GM12878 (cell line): ENCODE data around the gene GAGE12D. TPM values are rescaled to one million over a fixed set of nuclear protein-coding genes. Genes with fewer than 3 reads are reported as not detected.
"Not testable (repeated sequence)": the region's sequence is repeated elsewhere in the genome, so short reads cannot be mapped to it uniquely, and the experiment has no call there.

Experiments used
- ATAC-seq: fragments of 200-7000 bp; cut with Tn5 transposase; 3 replicates; pipeline ENCODE4 v1.9.1; 2020; ENCODE audit warnings: mild to moderate bottlenecking, moderate library complexity
- BruUV-seq: library from RNA; stranded (reverse); fragments of 400-500 nt; replicated peaks from 2 replicates; lab custom pipeline; 2021; lab: Mats Ljungman, UMichigan
- CTCF ChIA-PET: fragments of 300-600 bp; sonication (Branson Sonifier 250); formaldehyde crosslinking; extraction: SDS; loops from one replicate; lab custom pipeline; 2021; ENCODE audit warnings: inconsistent platforms; lab: Yijun Ruan, JAX
- POLR2A ChIA-PET: fragments of 350-600 bp; formaldehyde crosslinking; extraction: SDS; loops from one replicate; lab custom pipeline; 2021; ENCODE audit warnings: inconsistent platforms; lab: Charles Lee
- RAD21 ChIA-PET: fragments of 300-600 bp; sonication (Branson Sonifier 250); formaldehyde crosslinking; loops from one replicate; lab custom pipeline; 2023; ENCODE audit warnings: antibody characterized with exemption; ENCODE audit not compliant: unreplicated experiment; lab: Charles Lee
- SMC1A ChIA-PET: fragments of 300-600 bp; sonication (Branson Sonifier 250); formaldehyde crosslinking; loops from one replicate; lab custom pipeline; 2023; ENCODE audit not compliant: unreplicated experiment, uncharacterized antibody; lab: Charles Lee
- DNase-seq: peaks from one replicate; pipeline ENCODE4 v3.0.0-alpha.2; 2011; ENCODE audit warnings: low read depth, low spot score
- FAIRE-seq: peaks from 3 replicates; lab custom pipeline; 2011; peaks lifted over from hg19 to GRCh38; lab: Jason Lieb, UNC
- H2AFZ ChIP-seq: 2 replicates; pipeline ENCODE4 v1.6.0; 2011; ENCODE audit warnings: low read depth, low read length, control low read depth; ENCODE audit not compliant: control insufficient read depth
- H3K27ac ChIP-seq: 2 replicates; pipeline ENCODE4 v1.5.1; 2011; ENCODE audit warnings: control low read depth; ENCODE audit not compliant: control insufficient read depth, insufficient read depth
- H3K27me3 ChIP-seq, 2 experiments: replicated peaks in 1 of 2; 2 replicates each; pipeline versions ENCODE4 v1.6.0 to v1.6.1; 2011; ENCODE audit warnings: low read length in 1 of 2; ENCODE audit not compliant: control insufficient read depth in 2 of 2, insufficient read depth in 2 of 2
- H3K36me3 ChIP-seq, 2 experiments: 2 replicates each; pipeline ENCODE4 v1.5.1; 2011; ENCODE audit warnings: low read length in 1 of 2; ENCODE audit not compliant: control insufficient read depth in 2 of 2, insufficient read depth in 2 of 2
- H3K4me1 ChIP-seq: 2 replicates; pipeline ENCODE4 v1.6.1; 2011; ENCODE audit warnings: mild to moderate bottlenecking, low read length, moderate library complexity, mixed read lengths; ENCODE audit not compliant: control insufficient read depth, insufficient read depth
- H3K4me2 ChIP-seq: 2 replicates; pipeline ENCODE4 v1.6.0; 2011; ENCODE audit warnings: control low read depth; ENCODE audit not compliant: control insufficient read depth, insufficient read depth
- H3K4me3 ChIP-seq: fragments of 200-600 bp; sonication (generic); 2 replicates; pipeline ENCODE4 v1.5.1; 2016
- H3K79me2 ChIP-seq: 2 replicates; pipeline ENCODE4 v1.6.0; 2011; ENCODE audit warnings: low read length; ENCODE audit not compliant: control insufficient read depth, insufficient read depth
- H3K9ac ChIP-seq: 2 replicates; pipeline ENCODE4 v1.8.0; 2011; ENCODE audit warnings: low read length, control low read depth, mixed read lengths; ENCODE audit not compliant: control insufficient read depth, insufficient read depth
- H3K9me3 ChIP-seq: replicated peaks from 3 replicates; pipeline ENCODE4 v1.5.1; 2011; ENCODE audit warnings: mild to moderate bottlenecking, low read length; ENCODE audit not compliant: control insufficient read depth, insufficient read depth
- H4K20me1 ChIP-seq: 2 replicates; pipeline ENCODE4 v1.6.0; 2011; ENCODE audit not compliant: control insufficient read depth, insufficient read depth
- WGBS: methylation state at CpG from one replicate; pipeline ENCODE4 v1.1.6; 2016; ENCODE audit warnings: low lambda C conversion rate; ENCODE audit not compliant: insufficient replicate concordance, insufficient coverage; ENCODE audit errors: missing lambda C conversion rate; 5-methylcytosine and 5-hydroxymethylcytosine counted together
- in situ Hi-C: fragments of 300-500 bp; cut with MboI; formaldehyde crosslinking; loops from 9 replicates; pipeline ENCODE4 v1.14.3; 2018; ENCODE audit warnings: mixed read lengths
- intact Hi-C: fragments of 100-400 bp; cut with micrococcal nuclease; formaldehyde crosslinking; loops from one replicate; pipeline ENCODE4 v1.14.2; 2022; ENCODE audit not compliant: unreplicated experiment
- polyA plus RNA-seq, 11 experiments: library from polyadenylated mRNA; depleted of rRNA in 4 of 11; unstranded in 6 of 11; stranded (reverse) in 5 of 11; fragments of >200 nt; fragmentation: Nextera tagmentation in 4 of 11; fragmentation: Illumina TruSeq in 1 of 11; extraction: Ambion mirVana in 4 of 11; extraction: Trizol in 1 of 11; gene quantifications; 1 replicate in 1 of 11; 2 replicates in 10 of 11; pipeline versions ENCODE4 v1.2.1 to v1.2.3, GENCODE V29; 2011 to 2016; ENCODE audit warnings: inconsistent platforms in 2 of 11, missing spikeins in 2 of 11, low read depth in 1 of 11
- total RNA-seq, 4 experiments: library from RNA; depleted of rRNA in 3 of 4; stranded (reverse); fragments of >200 nt in 3 of 4; fragmentation: Illumina TruSeq in 1 of 4; extraction: Trizol in 1 of 4; gene quantifications; 2 replicates each; pipeline versions ENCODE4 v1.2.1 to v1.2.3, GENCODE V29; 2013 to 2021

Gene GAGE12D
- total and polyA plus RNA-seq, 10 of the 15 experiments (the other 5 are each of a cell fraction or from before 2014, with no cell fraction given): not detected

DNA sequence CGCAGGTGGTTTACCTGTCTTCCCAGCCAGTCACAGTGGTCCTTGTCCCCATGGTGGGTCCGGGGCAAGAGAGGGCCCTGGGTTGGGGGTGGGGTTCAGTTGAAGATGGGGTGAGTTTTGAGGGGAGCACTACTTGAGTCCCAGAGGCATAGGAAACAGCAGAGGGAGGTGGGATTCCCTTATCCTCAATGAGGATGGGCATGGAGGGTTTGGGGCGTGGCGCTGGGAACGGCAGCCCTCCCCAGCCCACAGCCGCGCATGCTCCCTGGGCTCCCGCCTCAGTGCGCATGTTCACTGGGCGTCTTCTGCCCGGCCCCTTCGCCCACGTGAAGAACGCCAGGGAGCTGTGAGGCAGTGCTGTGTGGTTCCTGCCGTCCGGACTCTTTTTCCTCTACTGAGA lies 38.1 kb downstream of the GAGE12D start, which contains the start of gene GAGE12H:
Gene GAGE12H (plus strand): TSS at position 301 of the 400 bp plus-strand sequence. CDS start 1,155 bp downstream, outside the sequence.
- H3K4me2 ChIP-seq, BruUV-seq, POLR2A ChIA-PET, RAD21 ChIA-PET, H3K79me2 ChIP-seq, CTCF ChIA-PET, H3K36me3 ChIP-seq, ATAC-seq, H2AFZ ChIP-seq, H3K4me3 ChIP-seq, SMC1A ChIA-PET, H3K9ac ChIP-seq, H4K20me1 ChIP-seq, H3K4me1 ChIP-seq, DNase-seq, H3K9me3 ChIP-seq, intact Hi-C loops, H3K27ac ChIP-seq, FAIRE-seq, H3K27me3 ChIP-seq, in situ Hi-C loops: not testable (repeated sequence)
- WGBS: no CpG with 5 or more reads among the region's 16 CpGs

DNA sequence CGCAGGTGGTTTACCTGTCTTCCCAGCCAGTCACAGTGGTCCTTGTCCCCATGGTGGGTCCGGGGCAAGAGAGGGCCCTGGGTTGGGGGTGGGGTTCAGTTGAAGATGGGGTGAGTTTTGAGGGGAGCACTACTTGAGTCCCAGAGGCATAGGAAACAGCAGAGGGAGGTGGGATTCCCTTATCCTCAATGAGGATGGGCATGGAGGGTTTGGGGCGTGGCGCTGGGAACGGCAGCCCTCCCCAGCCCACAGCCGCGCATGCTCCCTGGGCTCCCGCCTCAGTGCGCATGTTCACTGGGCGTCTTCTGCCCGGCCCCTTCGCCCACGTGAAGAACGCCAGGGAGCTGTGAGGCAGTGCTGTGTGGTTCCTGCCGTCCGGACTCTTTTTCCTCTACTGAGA lies 47.7 kb downstream of the GAGE12D start, which contains the start of gene GAGE2A:
Gene GAGE2A (plus strand): TSS at position 301 of the 400 bp plus-strand sequence. CDS start 1,155 bp downstream, outside the sequence.
- in situ Hi-C loops, SMC1A ChIA-PET, H3K9me3 ChIP-seq, ATAC-seq, RAD21 ChIA-PET, H3K79me2 ChIP-seq, H3K4me3 ChIP-seq, POLR2A ChIA-PET, CTCF ChIA-PET, H3K4me2 ChIP-seq, H3K27ac ChIP-seq, H3K4me1 ChIP-seq, H3K27me3 ChIP-seq, H3K36me3 ChIP-seq, BruUV-seq, H2AFZ ChIP-seq, H4K20me1 ChIP-seq, H3K9ac ChIP-seq, intact Hi-C loops, FAIRE-seq, DNase-seq: not testable (repeated sequence)
- no CpG with 5 or more reads among the region's 16 CpGs for WGBS

DNA sequence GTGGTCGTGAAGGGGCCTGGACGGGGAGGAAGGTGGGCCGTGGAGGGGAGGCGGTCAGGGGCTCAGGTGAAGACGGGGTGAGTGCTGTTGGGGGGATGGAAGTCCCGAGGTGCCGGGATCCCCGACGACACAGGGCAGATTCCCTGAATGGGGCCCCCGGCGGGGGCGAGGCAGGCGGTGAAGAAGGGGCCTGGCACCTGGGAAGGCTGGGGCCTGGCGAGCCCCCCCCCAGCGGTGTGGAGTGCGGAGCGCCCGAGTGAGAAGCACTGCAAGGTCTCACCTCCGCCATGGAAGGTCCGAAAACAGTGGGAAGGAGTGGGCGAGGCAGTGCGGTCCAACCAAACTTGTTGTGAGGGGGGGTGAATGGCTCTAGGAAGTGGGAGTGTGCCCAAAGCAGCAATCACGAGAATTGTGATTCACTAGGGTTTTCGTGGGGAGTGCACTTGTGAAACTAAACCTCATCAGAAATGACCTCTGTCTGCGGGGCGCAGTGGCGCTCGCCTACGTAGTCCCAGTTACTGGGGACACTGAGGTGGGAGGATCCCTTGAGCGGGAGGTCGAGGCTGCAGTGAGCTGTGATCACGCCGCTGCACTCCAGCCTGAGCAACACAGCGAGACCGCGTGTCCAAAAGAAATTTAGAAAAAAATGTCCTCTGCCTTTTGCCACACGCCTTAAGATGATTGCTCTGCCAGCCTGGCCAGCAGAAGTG lies 48.4 kb downstream of the GAGE12D start:
- H3K27me3 ChIP-seq, DNase-seq, H3K27ac ChIP-seq, H3K4me2 ChIP-seq, in situ Hi-C loops, H3K9ac ChIP-seq, H3K36me3 ChIP-seq, POLR2A ChIA-PET, RAD21 ChIA-PET, H4K20me1 ChIP-seq, SMC1A ChIA-PET, CTCF ChIA-PET, H3K4me3 ChIP-seq, BruUV-seq, H2AFZ ChIP-seq, ATAC-seq, FAIRE-seq, intact Hi-C loops, H3K79me2 ChIP-seq, H3K9me3 ChIP-seq, H3K4me1 ChIP-seq: not testable (repeated sequence)
- 70% methylated on average over 29 of the region's 37 CpGs for WGBS

DNA sequence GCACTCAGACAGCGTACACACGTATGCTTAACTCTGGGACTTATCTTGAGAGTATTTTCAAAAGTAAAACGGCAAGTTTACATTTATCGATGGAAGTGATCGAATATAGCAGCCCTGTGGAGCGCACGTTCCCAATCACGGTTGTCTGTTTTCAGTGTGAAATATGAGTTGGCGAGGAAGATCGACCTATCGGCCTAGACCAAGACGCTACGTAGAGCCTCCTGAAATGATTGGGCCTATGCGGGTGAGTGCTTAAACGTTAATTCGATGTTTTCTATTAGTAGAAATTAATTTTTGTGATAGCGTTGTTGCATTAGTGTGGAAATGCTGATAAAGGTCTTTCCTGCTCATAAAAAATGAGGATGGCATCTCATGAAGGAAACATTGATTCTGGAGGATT lies 49.0 kb downstream of the GAGE12D start:
- H3K4me2 ChIP-seq, H2AFZ ChIP-seq, H3K79me2 ChIP-seq, ATAC-seq, RAD21 ChIA-PET, H4K20me1 ChIP-seq, CTCF ChIA-PET, SMC1A ChIA-PET, H3K9ac ChIP-seq, intact Hi-C loops, H3K4me3 ChIP-seq, DNase-seq, H3K27me3 ChIP-seq, POLR2A ChIA-PET, H3K9me3 ChIP-seq, in situ Hi-C loops, H3K4me1 ChIP-seq, H3K36me3 ChIP-seq, BruUV-seq, H3K27ac ChIP-seq, FAIRE-seq: not testable (repeated sequence)
- 66% methylated on average over 12 of the region's 17 CpGs for WGBS
